ENCODE measurements around the gene MAD1L1.
"Not testable (repeated sequence)": the region's sequence is repeated elsewhere in the genome, so short reads cannot be mapped to it uniquely, and the experiment has no call there.

MAD1L1 gene

GRCh38 chr7:2062648-2063047, 170.1 kb downstream of the MAD1L1 start:
- H4K20me1 ChIP-seq (ENCODE audit: insufficient read depth), result no peaks in the 10 kb centered on the region
- H3K79me2 ChIP-seq (ENCODE audit: insufficient read depth, low read depth), result no peaks in the 10 kb centered on the region
- H3K27ac ChIP-seq, result no peak overlapping the region
- no peaks in the 10 kb centered on the region for H3K4me1 ChIP-seq (ENCODE audit: low read depth, poor library complexity, severe bottlenecking)
- no peak overlapping the region for H3K4me2 ChIP-seq
- H3K27me3 ChIP-seq (ENCODE audit: insufficient read depth, low read depth), result no peaks in the 10 kb centered on the region
- TF ChIP-seq, protein P1, sequence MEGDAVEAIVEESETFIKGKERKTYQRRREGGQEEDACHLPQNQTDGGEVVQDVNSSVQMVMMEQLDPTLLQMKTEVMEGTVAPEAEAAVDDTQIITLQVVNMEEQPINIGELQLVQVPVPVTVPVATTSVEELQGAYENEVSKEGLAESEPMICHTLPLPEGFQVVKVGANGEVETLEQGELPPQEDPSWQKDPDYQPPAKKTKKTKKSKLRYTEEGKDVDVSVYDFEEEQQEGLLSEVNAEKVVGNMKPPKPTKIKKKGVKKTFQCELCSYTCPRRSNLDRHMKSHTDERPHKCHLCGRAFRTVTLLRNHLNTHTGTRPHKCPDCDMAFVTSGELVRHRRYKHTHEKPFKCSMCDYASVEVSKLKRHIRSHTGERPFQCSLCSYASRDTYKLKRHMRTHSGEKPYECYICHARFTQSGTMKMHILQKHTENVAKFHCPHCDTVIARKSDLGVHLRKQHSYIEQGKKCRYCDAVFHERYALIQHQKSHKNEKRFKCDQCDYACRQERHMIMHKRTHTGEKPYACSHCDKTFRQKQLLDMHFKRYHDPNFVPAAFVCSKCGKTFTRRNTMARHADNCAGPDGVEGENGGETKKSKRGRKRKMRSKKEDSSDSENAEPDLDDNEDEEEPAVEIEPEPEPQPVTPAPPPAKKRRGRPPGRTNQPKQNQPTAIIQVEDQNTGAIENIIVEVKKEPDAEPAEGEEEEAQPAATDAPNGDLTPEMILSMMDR (conservative IDR thresholded peaks at IDR 0.05; ENCODE audit: low read depth, low read length), result no peak
- H3K4me3 ChIP-seq (IDR thresholded peaks at IDR 0.05; ENCODE audit: insufficient read depth, low read depth, low read length), result no peak overlapping the region
- no peak overlapping the region for H3K9ac ChIP-seq
- H3K36me3 ChIP-seq (ENCODE audit: insufficient read depth), result no peaks in the 10 kb centered on the region
- H2AFZ ChIP-seq (ENCODE audit: low read depth), result no peak overlapping the region

DNA sequence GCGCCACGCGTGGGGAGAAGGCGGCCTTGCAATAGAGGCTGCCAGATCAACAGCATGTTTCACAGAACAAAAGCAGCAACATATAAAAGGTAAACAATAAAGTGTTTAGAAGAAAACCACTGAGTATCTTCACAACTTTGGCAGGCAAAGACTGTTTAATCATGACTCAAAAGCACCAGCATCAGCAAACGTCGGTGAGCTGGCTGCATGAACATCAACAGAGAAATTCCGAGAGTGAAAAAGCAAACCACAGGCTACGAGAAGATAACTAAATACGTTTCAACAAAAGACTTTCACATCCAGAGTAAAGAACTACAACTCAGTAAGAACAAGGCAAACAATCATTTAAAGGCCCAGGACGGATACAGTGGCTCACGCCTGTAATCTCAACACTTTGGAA, 172.0 kb downstream of the MAD1L1 start:
- Histone ChIP-seq H3K4me2 (no peak overlapping the region), H3K27ac (no peak overlapping the region), H2AFZ (ENCODE audit: low read depth) (no peak overlapping the region), H3K4me3 (IDR thresholded peaks at IDR 0.05; ENCODE audit: insufficient read depth, low read depth, low read length) (no peak overlapping the region), H3K79me2 (ENCODE audit: insufficient read depth, low read depth) (no peaks in the 10 kb centered on the region), H3K36me3 (ENCODE audit: insufficient read depth) (no peaks in the 10 kb centered on the region), H4K20me1 (ENCODE audit: insufficient read depth) (no peaks in the 10 kb centered on the region), H3K4me1 (ENCODE audit: low read depth, poor library complexity, severe bottlenecking) (no peaks in the 10 kb centered on the region), H3K9ac (no peak overlapping the region), H3K27me3 (ENCODE audit: insufficient read depth, low read depth) (no peaks in the 10 kb centered on the region)
- TF ChIP-seq, protein P1 (conservative IDR thresholded peaks at IDR 0.05; ENCODE audit: low read depth, low read length), result no peak

- no peaks in the 10 kb centered on the region for H4K20me1 ChIP-seq (ENCODE audit: insufficient read depth)
- no peaks in the 10 kb centered on the region for H3K36me3 ChIP-seq (ENCODE audit: insufficient read depth)
- no peak overlapping the region for H3K9ac ChIP-seq
- no peaks in the 10 kb centered on the region for H3K4me1 ChIP-seq (ENCODE audit: low read depth, poor library complexity, severe bottlenecking)
- no peak overlapping the region for H3K4me2 ChIP-seq
- no peak overlapping the region for H3K27ac ChIP-seq
- no peaks in the 10 kb centered on the region for H3K27me3 ChIP-seq (ENCODE audit: insufficient read depth, low read depth)
- no peak overlapping the region for H2AFZ ChIP-seq (ENCODE audit: low read depth)
- no peak overlapping the region for H3K4me3 ChIP-seq (IDR thresholded peaks at IDR 0.05; ENCODE audit: insufficient read depth, low read depth, low read length)
- TF ChIP-seq, protein P1 (conservative IDR thresholded peaks at IDR 0.05; ENCODE audit: low read depth, low read length), result no peak
- no peaks in the 10 kb centered on the region for H3K79me2 ChIP-seq (ENCODE audit: insufficient read depth, low read depth)
Measured at GRCh38 chr7:2059964-2060700, 172.6 kb downstream of the MAD1L1 start.

DNA sequence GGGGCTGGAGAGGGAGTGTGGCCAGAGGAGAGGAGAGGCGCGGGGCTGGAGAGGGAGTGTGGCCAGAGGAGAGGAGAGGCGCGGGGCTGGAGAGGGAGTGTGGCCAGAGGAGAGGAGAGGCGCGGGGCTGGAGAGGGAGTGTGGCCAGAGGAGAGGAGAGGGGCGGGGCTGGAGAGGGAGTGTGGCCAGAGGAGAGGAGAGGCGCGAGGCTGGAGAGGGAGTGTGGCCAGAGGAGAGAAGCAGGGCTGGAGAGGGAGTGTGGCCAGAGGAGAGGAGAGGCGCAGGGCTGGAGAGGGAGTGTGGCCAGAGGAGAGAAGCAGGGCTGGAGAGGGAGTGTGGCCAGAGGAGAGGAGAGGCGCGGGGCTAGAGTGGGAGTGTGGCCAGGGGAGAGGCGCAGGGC, 174.5 kb downstream of the MAD1L1 start:
- H4K20me1 ChIP-seq (ENCODE audit: insufficient read depth); H3K27me3 ChIP-seq (ENCODE audit: insufficient read depth, low read depth); H3K36me3 ChIP-seq (ENCODE audit: insufficient read depth); H2AFZ ChIP-seq (ENCODE audit: low read depth); H3K4me2 ChIP-seq; H3K4me1 ChIP-seq (ENCODE audit: low read depth, poor library complexity, severe bottlenecking); H3K79me2 ChIP-seq (ENCODE audit: insufficient read depth, low read depth); H3K4me3 ChIP-seq (IDR thresholded peaks at IDR 0.05; ENCODE audit: insufficient read depth, low read depth, low read length); H3K27ac ChIP-seq; H3K9ac ChIP-seq: not testable (repeated sequence)

DNA sequence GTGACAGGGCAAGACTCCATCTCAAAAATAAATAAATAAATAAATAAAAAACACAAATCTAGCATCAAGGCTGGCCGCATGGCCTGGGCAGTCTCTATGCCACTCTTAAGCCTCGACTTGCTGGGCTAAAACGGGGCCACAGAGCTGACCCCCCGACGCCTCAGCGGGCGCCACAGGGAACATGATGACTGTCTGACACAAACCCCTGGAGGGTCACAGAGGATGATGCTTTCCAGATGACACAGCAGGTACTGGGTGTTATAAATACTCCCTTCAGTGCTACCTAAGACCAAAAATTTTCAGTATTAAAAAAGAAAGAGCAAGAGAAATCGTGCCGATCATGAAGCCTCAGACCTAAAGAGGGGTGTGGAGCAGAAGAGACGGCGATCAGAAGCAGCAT, 176.8 kb downstream of the MAD1L1 start:
- Histone ChIP-seq H2AFZ (ENCODE audit: low read depth) (no peak overlapping the region), H3K4me3 (IDR thresholded peaks at IDR 0.05; ENCODE audit: insufficient read depth, low read depth, low read length) (no peak overlapping the region), H4K20me1 (ENCODE audit: insufficient read depth) (no peaks in the 10 kb centered on the region), H3K9ac (no peak overlapping the region), H3K27ac (no peak overlapping the region), H3K4me2 (no peak overlapping the region), H3K36me3 (ENCODE audit: insufficient read depth) (no peaks in the 10 kb centered on the region), H3K79me2 (ENCODE audit: insufficient read depth, low read depth) (no peaks in the 10 kb centered on the region), H3K27me3 (ENCODE audit: insufficient read depth, low read depth) (no peaks in the 10 kb centered on the region), H3K4me1 (ENCODE audit: low read depth, poor library complexity, severe bottlenecking) (no peaks in the 10 kb centered on the region)
- TF ChIP-seq, protein P1 (conservative IDR thresholded peaks at IDR 0.05; ENCODE audit: low read depth, low read length), result no peak
